Lower leg skin (tissue), 3 donors: Measurements from ENCODE around the gene ATP6AP1.

Experiments used
- CTCF ChIP-seq, 3 donors: fragments of 450-650 bp; IDR thresholded peaks; one replicate each; pipeline ENCODE4 v1.5.1; 2016; ENCODE audit warnings: antibody characterized with exemption in 3 of 3, mild to moderate bottlenecking in 3 of 3, moderate library complexity in 2 of 3
- POLR2A ChIP-seq, 2 donors: fragments of 450-650 bp; IDR thresholded peaks; one replicate each; pipeline ENCODE4 v1.6.1; 2016 to 2017; ENCODE audit warnings: antibody characterized with exemption in 2 of 2, mild to moderate bottlenecking in 1 of 2, moderate library complexity in 1 of 2

- TF ChIP-seq CTCF (IDR thresholded peaks at IDR 0.05) (no peak), POLR2A (IDR thresholded peaks at IDR 0.05) (no peak)
Measured at GRCh38 chrX:154466907-154467306, 38.4 kb downstream of the ATP6AP1 start.
